OCI-LY3 (cell line): ENCODE data around the gene HCFC1R1.
A peak's percentile ranks its signal among the peaks of the same experiment; 100 is the strongest.

ENCODE experiments used
- H2AFZ ChIP-seq: fragments of 200-600, 300-600 bp; shearing (Covaris generic); 2 replicates; pipeline ENCODE4 v1.6.0; 2014; ENCODE audit warnings: antibody characterized with exemption, low read depth, low read length
- H3K27ac ChIP-seq: fragments of 200-600, 300-600 bp; sonication (generic); 2 replicates; pipeline ENCODE4 v1.5.1; 2014; ENCODE audit warnings: mild to moderate bottlenecking, low read length, moderate library complexity, mixed read lengths
- H3K27me3 ChIP-seq: fragments of 200-600, 300-600 bp; sonication (generic); 2 replicates; pipeline ENCODE4 v1.6.1; 2014; ENCODE audit warnings: low read depth, low read length, mixed read lengths
- H3K36me3 ChIP-seq: fragments of 200-600, 300-600 bp; sonication (generic); replicated peaks from 2 replicates; pipeline ENCODE3; 2014; ENCODE audit warnings: low read depth, low read length, mixed read lengths
- H3K4me1 ChIP-seq: fragments of 300-600, 200-600 bp; sonication (generic); 2 replicates; pipeline ENCODE4 v1.6.1; 2014; ENCODE audit warnings: low read length, mixed read lengths
- H3K4me2 ChIP-seq: fragments of 200-600, 300-600 bp; sonication (generic); 2 replicates; pipeline ENCODE4 v1.6.1; 2014; ENCODE audit warnings: low read length, mixed read lengths
- H3K4me3 ChIP-seq: fragments of 300-600, 200-600 bp; sonication (generic); 2 replicates; pipeline ENCODE4 v1.5.1; 2014; ENCODE audit warnings: antibody characterized with exemption, mild to moderate bottlenecking, low read length, moderate library complexity
- H3K79me2 ChIP-seq: fragments of 300-600, 200-600 bp; shearing (Covaris generic); 2 replicates; pipeline ENCODE4 v1.6.1; 2014; ENCODE audit warnings: mild to moderate bottlenecking, low read length, mixed read lengths
- H3K9ac ChIP-seq: fragments of 300-600, 200-600 bp; shearing (Covaris generic); 2 replicates; pipeline ENCODE4 v1.6.0; 2014; ENCODE audit warnings: mild to moderate bottlenecking, low read length, moderate library complexity
- H3K9me3 ChIP-seq: fragments of 200-600, 300-600 bp; shearing (Covaris generic); 2 replicates; pipeline ENCODE4 v1.6.1; 2014; ENCODE audit warnings: low read length, mixed read lengths; ENCODE audit not compliant: insufficient read depth
- H4K20me1 ChIP-seq: fragments of 200-600, 300-600 bp; sonication (generic); 2 replicates; pipeline ENCODE4 v1.6.1; 2016; ENCODE audit warnings: low read length, mixed read lengths; ENCODE audit not compliant: insufficient read depth
- EZH2phosphoT487 ChIP-seq: fragments of 200-600 bp; shearing (Covaris generic); IDR thresholded peaks from 2 replicates; pipeline ENCODE4 v1.6.1; 2018; ENCODE audit warnings: antibody characterized with exemption, mixed run types, low read depth
- TF ChIP-seq, protein P1 (sequence below): fragments of 200-600, 300-600 bp; sonication (generic); IDR thresholded peaks from 2 replicates; pipeline ENCODE4 v1.5.1; 2014; ENCODE audit warnings: antibody characterized with exemption, low read length, low read depth

Gene HCFC1R1

DNA sequence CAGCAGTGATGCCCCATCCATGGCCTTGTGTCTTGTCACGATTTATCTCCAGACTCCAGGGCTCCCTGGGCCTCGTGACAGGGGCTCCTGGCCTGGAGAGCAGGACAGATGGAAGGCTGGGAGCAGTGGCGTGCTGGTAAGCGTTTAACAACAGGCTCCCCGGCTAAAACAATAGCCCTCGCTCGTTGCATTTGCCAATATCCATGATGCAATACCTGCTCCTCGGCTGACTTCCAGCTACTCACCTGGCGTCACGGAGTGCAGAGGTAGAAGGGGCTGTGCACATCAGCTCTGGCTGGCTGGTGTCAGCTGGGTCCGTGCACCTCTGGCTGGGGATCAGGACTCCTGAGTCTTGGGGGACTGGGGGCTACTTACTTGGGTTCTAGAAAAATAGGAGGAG, 14.5 kb upstream of the HCFC1R1 start:
- H3K9me3 ChIP-seq = no peaks in the 10 kb centered on the region
- no peak overlapping the region for H3K9ac ChIP-seq
- TF ChIP-seq, protein P1, sequence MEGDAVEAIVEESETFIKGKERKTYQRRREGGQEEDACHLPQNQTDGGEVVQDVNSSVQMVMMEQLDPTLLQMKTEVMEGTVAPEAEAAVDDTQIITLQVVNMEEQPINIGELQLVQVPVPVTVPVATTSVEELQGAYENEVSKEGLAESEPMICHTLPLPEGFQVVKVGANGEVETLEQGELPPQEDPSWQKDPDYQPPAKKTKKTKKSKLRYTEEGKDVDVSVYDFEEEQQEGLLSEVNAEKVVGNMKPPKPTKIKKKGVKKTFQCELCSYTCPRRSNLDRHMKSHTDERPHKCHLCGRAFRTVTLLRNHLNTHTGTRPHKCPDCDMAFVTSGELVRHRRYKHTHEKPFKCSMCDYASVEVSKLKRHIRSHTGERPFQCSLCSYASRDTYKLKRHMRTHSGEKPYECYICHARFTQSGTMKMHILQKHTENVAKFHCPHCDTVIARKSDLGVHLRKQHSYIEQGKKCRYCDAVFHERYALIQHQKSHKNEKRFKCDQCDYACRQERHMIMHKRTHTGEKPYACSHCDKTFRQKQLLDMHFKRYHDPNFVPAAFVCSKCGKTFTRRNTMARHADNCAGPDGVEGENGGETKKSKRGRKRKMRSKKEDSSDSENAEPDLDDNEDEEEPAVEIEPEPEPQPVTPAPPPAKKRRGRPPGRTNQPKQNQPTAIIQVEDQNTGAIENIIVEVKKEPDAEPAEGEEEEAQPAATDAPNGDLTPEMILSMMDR = no peak
- no peak for TF ChIP-seq EZH2phosphoT487
- H3K4me3 ChIP-seq = no peak overlapping the region
- no peaks in the 10 kb centered on the region for H4K20me1 ChIP-seq
- no peaks in the 10 kb centered on the region for H3K79me2 ChIP-seq
- peaks cover 6% of the 10 kb centered on the region for H3K4me1 ChIP-seq
- no peak overlapping the region for H2AFZ ChIP-seq
- no peak overlapping the region for H3K4me2 ChIP-seq
- no peaks in the 10 kb centered on the region for H3K36me3 ChIP-seq
- H3K27me3 ChIP-seq = peaks cover 20% of the 10 kb centered on the region
- H3K27ac ChIP-seq = no peak overlapping the region

- H3K4me2 ChIP-seq = peak within 1 kb of the TSS; percentile 41
- H3K27me3 ChIP-seq = peaks cover 20% of the 10 kb centered on the region
- no peak within 1 kb of the TSS for H2AFZ ChIP-seq
- TF ChIP-seq, protein P1 = no peak
- TF ChIP-seq EZH2phosphoT487 = no peak
- H3K4me3 ChIP-seq = peak within 1 kb of the TSS; percentile 51
- no peak within 1 kb of the TSS for H3K27ac ChIP-seq
- no peaks in the 10 kb centered on the region for H3K79me2 ChIP-seq
- H4K20me1 ChIP-seq = no peaks in the 10 kb centered on the region
- no peak within 1 kb of the TSS for H3K9ac ChIP-seq
- no peaks in the 10 kb centered on the region for H3K9me3 ChIP-seq
- no peaks in the 10 kb centered on the region for H3K36me3 ChIP-seq
- H3K4me1 ChIP-seq = peaks cover 20% of the 10 kb centered on the region
These were observed 13.1 kb upstream of the HCFC1R1 start, which contains the start of gene BICDL2 for GRCh38 chr16:3036726-3037315. Gene BICDL2 (minus strand): TSS chr16:3036944. CDS start chr16:3035496, 1,448 bp downstream.

GRCh38 chr16:3035972-3036725, 12.4 kb upstream of the HCFC1R1 start:
- Histone ChIP-seq H3K79me2 (no peaks in the 10 kb centered on the region), H3K36me3 (no peaks in the 10 kb centered on the region), H3K27ac (no peak overlapping the region), H3K9ac (no peak overlapping the region), H3K4me2 (peak overlapping the region; percentile 41), H4K20me1 (no peaks in the 10 kb centered on the region), H3K27me3 (peaks cover 20% of the 10 kb centered on the region), H3K4me3 (peak overlapping the region; percentile 51), H3K4me1 (peaks cover 23% of the 10 kb centered on the region), H2AFZ (no peak overlapping the region), H3K9me3 (no peaks in the 10 kb centered on the region)
- TF ChIP-seq, protein P1 = no peak
- no peak for TF ChIP-seq EZH2phosphoT487

DNA sequence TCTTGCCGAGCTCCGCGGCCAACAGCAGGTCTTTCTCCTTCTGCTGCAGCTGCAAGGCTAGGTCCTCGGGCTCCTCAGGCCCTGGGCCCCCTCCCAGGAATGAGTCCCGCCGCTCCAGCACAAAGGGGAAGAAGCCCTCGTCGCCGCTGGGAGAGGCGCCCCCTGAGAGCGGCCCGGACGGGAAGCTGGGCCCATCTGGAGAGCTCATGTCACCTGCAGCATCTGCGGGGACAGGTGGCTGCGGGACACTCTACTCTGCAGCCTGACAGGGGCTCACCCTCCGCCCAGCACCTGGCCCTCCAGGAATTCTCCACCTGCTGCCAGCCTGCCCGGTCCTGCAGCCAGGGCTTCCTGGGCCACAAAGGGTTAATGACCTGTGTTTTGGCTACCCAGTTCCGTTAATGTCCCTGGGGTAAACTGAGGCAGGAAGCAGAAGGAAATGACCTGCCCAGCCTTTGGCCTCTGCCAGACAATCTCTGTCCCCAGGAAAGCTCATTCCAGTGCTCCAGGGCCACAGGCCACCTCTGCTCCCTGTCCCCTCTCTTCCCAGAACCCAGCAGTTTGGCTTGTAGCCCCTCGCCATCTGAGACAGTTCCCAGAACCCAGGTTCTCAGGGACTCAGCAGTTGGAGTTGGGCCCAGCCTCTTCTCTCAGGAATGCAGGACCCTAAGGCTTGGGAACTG, 11.7 kb upstream of the HCFC1R1 start:
- Histone ChIP-seq H3K4me3 (no peak overlapping the region), H4K20me1 (no peaks in the 10 kb centered on the region), H3K36me3 (no peaks in the 10 kb centered on the region), H3K27ac (no peak overlapping the region), H3K27me3 (peaks cover 20% of the 10 kb centered on the region), H3K79me2 (no peaks in the 10 kb centered on the region), H2AFZ (no peak overlapping the region), H3K9ac (no peak overlapping the region), H3K4me1 (peaks cover 23% of the 10 kb centered on the region), H3K4me2 (0 out of 2 replicates have a peak overlapping the region, but pooled peaks have one; percentile 41), H3K9me3 (no peaks in the 10 kb centered on the region)
- TF ChIP-seq, protein P1 = no peak
- no peak for TF ChIP-seq EZH2phosphoT487
